ENCODE results near the gene TSPAN19. TPM values are rescaled to one million over a fixed set of nuclear protein-coding genes. Genes with fewer than 3 reads are reported as not detected.
A peak's percentile ranks its signal among the peaks of the same experiment; 100 is the strongest.
"Not testable (repeated sequence)": the region's sequence is repeated elsewhere in the genome, so short reads cannot be mapped to it uniquely, and the experiment has no call there.

The TSPAN19 gene
- total RNA-seq, 1 experiment from 2014 or later, result 0.48 TPM

DNA sequence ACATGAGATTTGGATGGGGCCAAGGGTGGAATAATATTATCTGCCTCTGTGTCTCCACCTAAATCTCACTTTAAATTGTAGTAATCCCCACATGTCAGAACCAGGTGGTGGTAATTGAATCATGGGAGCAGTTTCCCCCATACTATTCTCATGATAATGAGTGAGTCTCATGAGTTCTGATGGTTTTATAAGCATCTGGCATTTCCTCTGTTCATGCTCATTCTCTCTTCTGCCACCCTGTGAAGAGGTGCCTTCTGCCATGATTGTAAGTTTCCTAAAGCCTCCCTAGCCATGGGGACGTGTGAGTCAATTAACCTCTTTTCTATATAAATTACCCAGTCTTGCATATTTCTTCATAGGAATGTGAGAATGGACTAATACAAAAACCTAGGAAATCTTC is 29.9 kb downstream of the TSPAN19 start:
- no peak for DNase-seq (ENCODE audit: low read depth, low spot score)
- in situ Hi-C loops (cut with HindIII; ENCODE audit: low pct_unique_long_range_greater_than_20kb, low sequenced_read_pairs), result no loop called here

- in situ Hi-C loops (cut with HindIII; ENCODE audit: low pct_unique_long_range_greater_than_20kb, low sequenced_read_pairs), result no loop called here
- DNase-seq (ENCODE audit: low read depth, low spot score), result no peak
Measured at GRCh38 chr12:85005615-85006014, 30.5 kb downstream of the TSPAN19 start.

- DNase-seq (ENCODE audit: low read depth, low spot score); in situ Hi-C loops (cut with HindIII; ENCODE audit: low pct_unique_long_range_greater_than_20kb, low sequenced_read_pairs): not testable (repeated sequence)
Measured at GRCh38 chr12:85005047-85005446, 31.0 kb downstream of the TSPAN19 start.

DNA sequence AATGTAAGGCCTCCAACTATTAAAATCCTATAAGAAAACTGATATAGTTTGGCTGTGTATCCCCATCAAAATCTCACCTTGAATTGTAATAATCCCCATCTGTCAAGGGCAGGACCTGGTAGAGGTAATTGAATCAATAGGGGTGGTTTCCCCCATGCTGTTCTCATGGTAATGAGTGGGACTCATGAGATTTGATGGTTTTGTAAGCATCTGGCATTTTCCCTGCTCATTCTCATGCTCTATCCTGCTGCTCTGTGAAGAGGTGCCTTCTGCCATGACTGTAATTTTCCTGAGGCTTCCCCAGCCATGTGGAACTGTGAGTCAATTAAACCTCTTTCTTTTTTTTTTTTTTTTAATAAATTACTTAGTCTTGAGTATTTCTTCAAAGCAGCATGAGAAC is 31.9 kb downstream of the TSPAN19 start:
- DNase-seq (ENCODE audit: low read depth, low spot score), result no peak
- in situ Hi-C loops (cut with HindIII; ENCODE audit: low pct_unique_long_range_greater_than_20kb, low sequenced_read_pairs), result no loop called here

- in situ Hi-C loops (cut with HindIII; ENCODE audit: low pct_unique_long_range_greater_than_20kb, low sequenced_read_pairs), result no loop called here
- DNase-seq (ENCODE audit: low read depth, low spot score), result no peak
Measured at GRCh38 chr12:85002778-85003296, 33.2 kb downstream of the TSPAN19 start.

DNA sequence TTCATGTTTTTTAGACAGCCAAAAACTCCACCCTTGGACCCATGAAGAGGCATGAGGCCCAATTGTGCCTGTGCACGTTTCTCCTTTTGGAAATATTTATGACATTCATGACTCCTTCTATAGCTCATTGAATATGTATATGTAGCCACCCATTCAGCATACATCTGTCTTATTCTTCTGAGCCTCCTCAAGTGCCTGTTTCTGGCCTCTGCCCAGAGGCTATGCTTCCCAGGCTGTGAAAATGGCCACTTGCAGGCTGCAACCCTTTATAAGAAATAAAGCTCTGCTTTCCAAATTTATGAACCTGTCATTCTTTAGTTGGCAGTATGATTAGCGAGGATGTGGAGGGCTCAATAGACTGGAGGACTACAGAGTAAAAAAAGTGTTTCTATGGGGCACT is 35.3 kb downstream of the TSPAN19 start:
- in situ Hi-C loops (cut with HindIII; ENCODE audit: low pct_unique_long_range_greater_than_20kb, low sequenced_read_pairs), result no loop called here
- no peak for DNase-seq (ENCODE audit: low read depth, low spot score)

DNA sequence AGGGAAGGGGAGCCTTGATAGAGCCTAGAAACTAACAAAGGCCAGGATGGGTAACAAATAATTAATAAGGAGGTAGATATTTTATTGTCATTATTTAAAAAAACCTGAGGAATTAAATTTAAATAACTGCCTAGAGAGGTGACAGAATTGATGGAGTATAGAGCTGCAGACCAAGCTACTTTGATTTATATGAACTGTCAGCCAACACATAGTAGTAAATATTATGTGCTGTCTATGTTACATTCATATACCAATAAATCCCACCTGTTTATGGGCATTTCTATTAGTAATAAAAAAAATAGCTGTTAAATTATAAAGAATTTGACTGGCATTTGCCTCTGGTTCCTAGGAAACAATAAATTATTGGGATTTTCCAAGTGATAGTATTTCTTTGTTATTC is 37.7 kb downstream of the TSPAN19 start:
- in situ Hi-C loops (cut with HindIII; ENCODE audit: low pct_unique_long_range_greater_than_20kb, low sequenced_read_pairs), result no loop called here

DNA sequence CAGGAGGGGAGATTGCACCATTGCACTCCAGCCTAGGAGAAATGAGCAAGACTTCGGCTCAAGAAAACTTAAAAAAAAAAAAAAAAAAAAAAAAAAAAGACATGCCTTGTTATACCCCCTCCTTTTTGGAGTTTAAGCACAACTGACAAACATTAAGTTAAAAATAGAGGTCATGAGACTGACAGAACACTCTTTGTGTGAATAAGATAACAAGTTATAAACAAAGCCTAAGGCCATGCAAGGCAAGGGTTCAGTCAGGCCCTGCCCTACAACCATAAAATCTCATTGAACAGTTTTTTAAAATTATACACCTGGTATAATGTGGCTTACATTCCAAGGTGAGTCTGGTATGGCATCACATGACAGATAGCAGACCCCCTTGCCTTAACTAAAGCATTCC is 39.3 kb downstream of the TSPAN19 start:
- in situ Hi-C loops (cut with HindIII; ENCODE audit: low pct_unique_long_range_greater_than_20kb, low sequenced_read_pairs), result no loop called here
- DNase-seq (ENCODE audit: low read depth, low spot score), result peak; percentile 85

More for the DNA sequence above, 37.7 kb downstream of the TSPAN19 start:
- DNase-seq (ENCODE audit: low read depth, low spot score), result no peak

DNA sequence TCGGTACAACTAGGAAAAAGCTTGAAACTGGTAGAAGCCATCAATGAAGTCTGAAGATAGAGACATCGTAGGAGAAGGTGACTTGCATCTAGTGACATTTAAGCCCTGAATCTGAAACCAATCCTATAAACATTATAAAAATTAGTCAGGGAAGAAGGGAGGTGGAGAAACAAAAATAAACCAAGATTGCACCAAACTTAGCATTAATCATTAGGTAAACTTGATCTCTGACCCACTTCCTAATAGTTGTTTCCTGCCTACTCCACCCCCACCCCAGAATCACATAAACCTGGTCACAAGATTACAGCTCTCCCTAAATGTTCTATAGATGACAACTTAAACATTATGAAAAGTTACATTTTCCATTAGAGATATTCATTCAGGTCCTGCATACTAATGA is 40.4 kb downstream of the TSPAN19 start:
- in situ Hi-C loops (cut with HindIII; ENCODE audit: low pct_unique_long_range_greater_than_20kb, low sequenced_read_pairs), result no loop called here
- no peak for DNase-seq (ENCODE audit: low read depth, low spot score)

GRCh38 chr12:84994426-84994825 is 41.7 kb downstream of the TSPAN19 start:
- DNase-seq (ENCODE audit: low read depth, low spot score), result peak; percentile 39
- in situ Hi-C loops (cut with HindIII; ENCODE audit: low pct_unique_long_range_greater_than_20kb, low sequenced_read_pairs), result no loop called here

- in situ Hi-C loops (cut with HindIII; ENCODE audit: low pct_unique_long_range_greater_than_20kb, low sequenced_read_pairs), result no loop called here
- peak; percentile 94 for DNase-seq (ENCODE audit: low read depth, low spot score)
Measured at GRCh38 chr12:84986586-84986985, 49.5 kb downstream of the TSPAN19 start.

- in situ Hi-C loops (cut with HindIII; ENCODE audit: low pct_unique_long_range_greater_than_20kb, low sequenced_read_pairs), result no loop called here
- no peak for DNase-seq (ENCODE audit: low read depth, low spot score)
Measured at GRCh38 chr12:84986117-84986516, 50.0 kb downstream of the TSPAN19 start.

- in situ Hi-C loops (cut with HindIII; ENCODE audit: low pct_unique_long_range_greater_than_20kb, low sequenced_read_pairs), result no loop called here
- peak; percentile 50 for DNase-seq (ENCODE audit: low read depth, low spot score)
Measured at GRCh38 chr12:84983289-84983688, 52.8 kb downstream of the TSPAN19 start.

DNA sequence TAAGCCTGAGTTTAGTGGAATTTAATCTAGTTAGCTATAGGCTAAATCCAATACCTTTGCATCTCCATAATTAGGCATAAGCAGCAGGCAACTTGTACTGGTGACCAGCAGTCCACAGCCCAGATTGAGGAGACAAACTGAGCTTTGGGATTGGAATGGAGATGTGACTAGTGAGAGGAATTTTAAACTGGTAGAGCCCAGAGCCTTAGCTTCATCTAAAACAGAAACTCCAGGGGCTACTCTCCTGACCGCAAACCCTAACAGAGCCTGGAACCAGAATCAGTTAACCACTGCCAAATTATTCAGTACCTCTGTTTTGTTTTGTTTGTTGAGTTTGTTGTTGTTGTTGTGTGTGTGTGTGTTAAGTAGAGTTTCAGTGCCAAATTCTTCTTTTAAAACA is 53.2 kb downstream of the TSPAN19 start:
- in situ Hi-C loops (cut with HindIII; ENCODE audit: low pct_unique_long_range_greater_than_20kb, low sequenced_read_pairs), result no loop called here
- no peak for DNase-seq (ENCODE audit: low read depth, low spot score)

GRCh38 chr12:84978921-84979320 is 57.2 kb downstream of the TSPAN19 start:
- in situ Hi-C loops (cut with HindIII; ENCODE audit: low pct_unique_long_range_greater_than_20kb, low sequenced_read_pairs), result no loop called here
- no peak for DNase-seq (ENCODE audit: low read depth, low spot score)

- in situ Hi-C loops (cut with HindIII; ENCODE audit: low pct_unique_long_range_greater_than_20kb, low sequenced_read_pairs), result no loop called here
- no peak for DNase-seq (ENCODE audit: low read depth, low spot score)
Measured at GRCh38 chr12:84976133-84976532, 59.9 kb downstream of the TSPAN19 start.

GRCh38 chr12:84974155-84974815 is 61.8 kb downstream of the TSPAN19 start:
- in situ Hi-C loops (cut with HindIII; ENCODE audit: low pct_unique_long_range_greater_than_20kb, low sequenced_read_pairs), result no loop called here
- no peak for DNase-seq (ENCODE audit: low read depth, low spot score)

DNA sequence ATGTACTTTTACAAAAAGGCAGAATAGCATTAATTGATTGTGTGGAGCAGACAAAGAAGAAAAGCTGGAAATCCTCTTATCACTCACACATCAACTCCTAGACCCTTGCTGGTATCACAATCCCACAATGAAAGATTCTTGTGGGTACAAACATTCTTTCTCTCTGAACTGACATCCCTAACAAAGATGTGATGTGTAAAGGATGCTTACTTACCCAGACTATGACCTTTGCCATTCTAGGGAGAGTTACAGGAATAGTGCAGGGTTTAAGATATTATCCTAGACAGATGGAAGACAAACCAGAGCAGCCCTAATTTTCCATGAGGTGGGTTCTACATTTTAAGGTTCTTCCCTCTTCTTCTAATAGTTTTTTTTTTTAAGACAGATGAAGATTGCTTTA is 63.1 kb downstream of the TSPAN19 start:
- in situ Hi-C loops (cut with HindIII; ENCODE audit: low pct_unique_long_range_greater_than_20kb, low sequenced_read_pairs), result no loop called here
- DNase-seq (ENCODE audit: low read depth, low spot score), result no peak

- DNase-seq (ENCODE audit: low read depth, low spot score), result no peak
- in situ Hi-C loops (cut with HindIII; ENCODE audit: low pct_unique_long_range_greater_than_20kb, low sequenced_read_pairs), result no loop called here
Measured at GRCh38 chr12:84969226-84969625, 66.9 kb downstream of the TSPAN19 start.
